Measurements from ENCODE around the gene SORCS2. TPM values are rescaled to one million over a fixed set of nuclear protein-coding genes. Genes with fewer than 3 reads are reported as not detected.

SORCS2 gene
- total RNA-seq, 1 donor from 2014 or later = 10.9 TPM

DNA sequence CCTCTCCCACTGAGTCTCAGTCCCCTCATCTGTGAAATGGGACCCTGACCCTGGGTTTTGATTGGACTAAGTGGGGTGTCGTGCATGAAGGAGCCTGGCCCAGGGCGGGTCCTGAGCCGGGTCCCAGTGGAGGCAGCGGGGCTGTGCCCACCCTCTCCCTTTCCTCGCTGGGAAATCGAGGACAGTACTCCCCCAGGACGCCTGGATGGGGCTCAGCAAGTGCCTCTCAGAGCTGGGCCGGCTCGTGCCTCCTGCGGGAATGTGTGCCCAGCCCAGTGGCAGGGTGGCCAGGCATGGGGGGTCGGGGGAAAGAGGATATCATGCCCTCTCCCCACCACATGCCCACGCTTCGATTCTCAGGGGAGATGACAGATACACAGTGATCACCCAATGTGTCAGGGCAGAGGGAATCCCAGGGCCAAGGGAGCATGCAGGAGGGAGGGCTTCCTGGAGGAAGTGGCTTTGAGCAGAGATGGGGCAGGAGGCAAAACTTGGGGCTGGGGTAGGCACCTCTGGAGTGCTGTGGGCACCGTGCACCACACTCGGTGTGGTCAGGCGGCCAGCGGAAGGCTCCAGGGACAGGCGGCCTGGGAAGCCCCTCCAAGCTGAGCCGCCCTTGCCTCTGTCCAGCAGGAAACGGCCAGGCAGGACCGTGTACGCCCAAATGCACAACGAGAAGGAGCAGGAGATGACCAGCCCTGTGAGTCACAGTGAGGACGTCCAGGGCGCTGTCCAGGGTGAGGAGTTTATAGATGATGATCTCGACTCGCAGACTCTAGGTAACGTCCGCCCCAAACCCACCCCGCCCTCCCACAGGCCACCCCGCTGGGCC is 544.3 kb downstream of the SORCS2 start:
- Mint-ChIP-seq H3K4me3 (ENCODE audit: unreplicated experiment) (no peak overlapping the region), H3K9me3 (ENCODE audit: low read depth) (no peaks in the 10 kb centered on the region), H3K36me3 (ENCODE audit: low read depth) (peaks cover 2% of the 10 kb centered on the region), H3K27me3 (ENCODE audit: low read depth) (peaks cover 24% of the 10 kb centered on the region), H3K4me1 (ENCODE audit: low read depth) (no peaks in the 10 kb centered on the region), H3K27ac (ENCODE audit: unreplicated experiment) (no peak overlapping the region)
- no peak for TF ChIP-seq CTCF (IDR thresholded peaks at IDR 0.05)
- no peak for DNase-seq (ENCODE audit: low spot score)

- H3K36me3 Mint-ChIP-seq (ENCODE audit: low read depth) = peaks cover 2% of the 10 kb centered on the region
- no peak for TF ChIP-seq CTCF (IDR thresholded peaks at IDR 0.05)
- H3K27me3 Mint-ChIP-seq (ENCODE audit: low read depth) = peaks cover 20% of the 10 kb centered on the region
- H3K9me3 Mint-ChIP-seq (ENCODE audit: low read depth) = no peaks in the 10 kb centered on the region
- no peak overlapping the region for H3K27ac Mint-ChIP-seq (ENCODE audit: unreplicated experiment)
- DNase-seq (ENCODE audit: low spot score) = peak; percentile 64
- H3K4me1 Mint-ChIP-seq (ENCODE audit: low read depth) = no peaks in the 10 kb centered on the region
- no peak overlapping the region for H3K4me3 Mint-ChIP-seq (ENCODE audit: unreplicated experiment)
These were observed 544.9 kb downstream of the SORCS2 start for GRCh38 chr4:7737268-7737645.

GRCh38 chr4:7737752-7738457 is 545.6 kb downstream of the SORCS2 start:
- Mint-ChIP-seq H3K27ac (ENCODE audit: unreplicated experiment) (no peak overlapping the region), H3K9me3 (ENCODE audit: low read depth) (no peaks in the 10 kb centered on the region), H3K36me3 (ENCODE audit: low read depth) (peaks cover 2% of the 10 kb centered on the region), H3K4me1 (ENCODE audit: low read depth) (no peaks in the 10 kb centered on the region), H3K27me3 (ENCODE audit: low read depth) (peaks cover 15% of the 10 kb centered on the region), H3K4me3 (ENCODE audit: unreplicated experiment) (no peak overlapping the region)
- TF ChIP-seq CTCF (IDR thresholded peaks at IDR 0.05) = no peak
- DNase-seq (ENCODE audit: low spot score) = peak; percentile 75

DNA sequence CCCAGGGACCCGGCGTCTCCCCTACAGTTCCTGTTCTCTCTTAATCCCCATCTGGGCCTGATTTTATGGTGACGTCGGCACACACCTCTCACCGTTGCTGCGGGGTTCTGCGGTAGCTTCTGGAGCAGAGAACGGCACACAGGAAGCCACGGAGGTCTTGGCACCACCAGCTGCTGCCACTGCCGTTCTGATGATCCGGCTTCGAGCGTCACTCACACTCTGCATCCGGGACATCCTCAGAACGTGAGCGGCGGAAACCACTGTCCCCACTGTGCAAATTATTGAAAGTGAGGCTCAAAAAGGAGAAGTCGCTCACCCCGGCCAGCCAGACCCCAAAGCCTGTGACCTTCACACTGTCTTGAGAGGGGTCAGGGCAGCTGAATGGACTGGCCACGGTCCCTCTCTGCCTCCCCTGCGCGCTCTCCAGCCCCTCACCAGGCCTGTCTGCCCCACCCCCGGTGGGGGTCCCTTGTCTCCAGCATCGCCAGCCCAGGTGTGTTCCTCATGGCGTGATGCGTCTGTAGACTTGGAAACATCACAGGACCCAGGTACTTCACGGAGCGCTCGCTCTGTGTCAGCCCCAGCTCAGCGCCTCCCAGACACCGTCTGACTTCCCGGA is 546.2 kb downstream of the SORCS2 start:
- DNase-seq (ENCODE audit: low spot score) = peak; percentile 84
- Mint-ChIP-seq H3K27ac (ENCODE audit: unreplicated experiment) (no peak overlapping the region), H3K9me3 (ENCODE audit: low read depth) (no peaks in the 10 kb centered on the region), H3K4me1 (ENCODE audit: low read depth) (no peaks in the 10 kb centered on the region), H3K36me3 (ENCODE audit: low read depth) (peaks cover 2% of the 10 kb centered on the region), H3K27me3 (ENCODE audit: low read depth) (peaks cover 13% of the 10 kb centered on the region), H3K4me3 (ENCODE audit: unreplicated experiment) (no peak overlapping the region)
- TF ChIP-seq CTCF (IDR thresholded peaks at IDR 0.05) = no peak

All from chondrocyte (in vitro differentiated cells).